ENCODE data around the gene STK39. TPM values are rescaled to one million over a fixed set of nuclear protein-coding genes. Genes with fewer than 3 reads are reported as not detected.

The STK39 gene
- total RNA-seq, 4 donors from 2014 or later, result 17.4 to 27.6 (median 20.6) TPM

GRCh38 chr2:168060986-168061750, 186.2 kb downstream of the STK39 start:
- Histone ChIP-seq H3K27ac (no peak overlapping the region), H3K4me3 (no peak overlapping the region), H3K36me3 (peaks cover 0 to 41% (median 0%) of the 10 kb centered on the region in 3 donors), H3K27me3 (no peaks in the 10 kb centered on the region), H3K9me3 (no peaks in the 10 kb centered on the region), H3K4me1 (peaks cover 0 to 4% (median 0%) of the 10 kb centered on the region in 3 donors)
- TF ChIP-seq POLR2A (IDR thresholded peaks at IDR 0.05) (no peak), CTCF (IDR thresholded peaks at IDR 0.05) (no peak)
- WGBS, 2 donors, result 81 to 90% methylated on average over 3 of the region's 3 CpGs
- DNase-seq, result no peak
- intact Hi-C loops (cut with DNase I), result no loop called here

- TF ChIP-seq CTCF (IDR thresholded peaks at IDR 0.05) (no peak), POLR2A (IDR thresholded peaks at IDR 0.05) (no peak)
- Histone ChIP-seq H3K36me3 (peaks cover 0 to 41% (median 0%) of the 10 kb centered on the region in 3 donors), H3K4me3 (no peak overlapping the region), H3K27me3 (no peaks in the 10 kb centered on the region), H3K9me3 (no peaks in the 10 kb centered on the region), H3K4me1 (peaks cover 0 to 4% (median 2%) of the 10 kb centered on the region in 3 donors), H3K27ac (no peak overlapping the region)
- intact Hi-C loops (cut with DNase I), result no loop called here
- 67 to 81% methylated on average over 2 of the region's 2 CpGs for WGBS, 2 donors
- DNase-seq, result no peak
Observed at GRCh38 chr2:168059758-168060157, 187.6 kb downstream of the STK39 start.

- intact Hi-C loops (cut with DNase I), result no loop called here
- Histone ChIP-seq H3K4me3 (no peak overlapping the region), H3K36me3 (peaks cover 0 to 38% (median 0%) of the 10 kb centered on the region in 3 donors), H3K9me3 (no peaks in the 10 kb centered on the region), H3K27ac (no peak overlapping the region), H3K27me3 (no peaks in the 10 kb centered on the region), H3K4me1 (peaks cover 0 to 2% (median 0%) of the 10 kb centered on the region in 3 donors)
- TF ChIP-seq POLR2A (IDR thresholded peaks at IDR 0.05) (no peak), CTCF (IDR thresholded peaks at IDR 0.05) (no peak)
- DNase-seq, result no peak
- WGBS, 2 donors, result 93 to 98% methylated on average over 3 of the region's 3 CpGs
Observed at GRCh38 chr2:168058675-168059074, 188.7 kb downstream of the STK39 start.

- H3K27ac ChIP-seq, result no peak overlapping the region
- no peak for TF ChIP-seq CTCF (IDR thresholded peaks at IDR 0.05)
- TF ChIP-seq POLR2A (IDR thresholded peaks at IDR 0.05), result no peak
Observed at GRCh38 chr2:168056242-168056787, 191.1 kb downstream of the STK39 start.

GRCh38 chr2:168054657-168055056, 192.7 kb downstream of the STK39 start:
- H3K27ac ChIP-seq, result no peak overlapping the region
- 77 to 91% methylated on average over 5 of the region's 5 CpGs for WGBS, 2 donors
- no peak overlapping the region for H3K4me3 ChIP-seq
- peaks cover 0 to 2% (median 0%) of the 10 kb centered on the region in 3 donors for H3K4me1 ChIP-seq
- intact Hi-C loops (cut with DNase I), result no loop called here
- TF ChIP-seq POLR2A (IDR thresholded peaks at IDR 0.05) (no peak), CTCF (IDR thresholded peaks at IDR 0.05) (no peak)
- no peaks in the 10 kb centered on the region for H3K9me3 ChIP-seq
- DNase-seq, result no peak
- peaks cover 0 to 26% (median 0%) of the 10 kb centered on the region in 3 donors for H3K36me3 ChIP-seq
- H3K27me3 ChIP-seq, result no peaks in the 10 kb centered on the region

More at GRCh38 chr2:168056242-168056787, 191.1 kb downstream of the STK39 start:
- Histone ChIP-seq H3K9me3 (no peaks in the 10 kb centered on the region), H3K4me1 (peaks cover 0 to 2% (median 0%) of the 10 kb centered on the region in 3 donors), H3K27me3 (no peaks in the 10 kb centered on the region), H3K36me3 (peaks cover 0 to 17% (median 0%) of the 10 kb centered on the region in 3 donors), H3K4me3 (no peak overlapping the region)
- no peak for DNase-seq
- intact Hi-C loops (cut with DNase I), result no loop called here
- 85 to 90% methylated on average over 8 to 9 of the region's 9 CpGs for WGBS, 2 donors
